ENCODE results near the gene DNAL1.

DNA sequence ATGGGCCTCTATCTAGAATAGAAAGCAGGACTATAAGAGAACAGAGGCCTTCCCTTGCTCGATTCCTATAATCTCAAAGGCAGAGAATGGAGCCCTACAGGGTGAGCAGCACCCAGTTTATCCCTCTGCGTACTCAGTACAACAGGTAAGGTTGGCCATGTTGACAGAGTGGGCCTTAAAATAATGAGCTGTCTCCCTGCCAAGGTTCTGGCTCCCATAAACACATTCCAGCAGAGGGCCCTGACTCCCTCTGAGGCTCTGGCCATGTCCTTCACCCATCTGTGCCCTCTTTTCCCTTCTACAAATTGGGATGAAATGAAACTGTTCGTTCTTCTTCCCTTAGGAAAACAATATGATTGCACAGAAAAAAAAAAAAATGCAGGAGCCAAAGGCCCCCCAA, 86.3 kb downstream of the DNAL1 start:
- TF ChIP-seq, protein P1, sequence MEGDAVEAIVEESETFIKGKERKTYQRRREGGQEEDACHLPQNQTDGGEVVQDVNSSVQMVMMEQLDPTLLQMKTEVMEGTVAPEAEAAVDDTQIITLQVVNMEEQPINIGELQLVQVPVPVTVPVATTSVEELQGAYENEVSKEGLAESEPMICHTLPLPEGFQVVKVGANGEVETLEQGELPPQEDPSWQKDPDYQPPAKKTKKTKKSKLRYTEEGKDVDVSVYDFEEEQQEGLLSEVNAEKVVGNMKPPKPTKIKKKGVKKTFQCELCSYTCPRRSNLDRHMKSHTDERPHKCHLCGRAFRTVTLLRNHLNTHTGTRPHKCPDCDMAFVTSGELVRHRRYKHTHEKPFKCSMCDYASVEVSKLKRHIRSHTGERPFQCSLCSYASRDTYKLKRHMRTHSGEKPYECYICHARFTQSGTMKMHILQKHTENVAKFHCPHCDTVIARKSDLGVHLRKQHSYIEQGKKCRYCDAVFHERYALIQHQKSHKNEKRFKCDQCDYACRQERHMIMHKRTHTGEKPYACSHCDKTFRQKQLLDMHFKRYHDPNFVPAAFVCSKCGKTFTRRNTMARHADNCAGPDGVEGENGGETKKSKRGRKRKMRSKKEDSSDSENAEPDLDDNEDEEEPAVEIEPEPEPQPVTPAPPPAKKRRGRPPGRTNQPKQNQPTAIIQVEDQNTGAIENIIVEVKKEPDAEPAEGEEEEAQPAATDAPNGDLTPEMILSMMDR (IDR thresholded peaks at IDR 0.05) = no peak
- no peak for TF ChIP-seq POLR2A (IDR thresholded peaks at IDR 0.05)
